ENCODE data around the gene VTI1A. TPM values are rescaled to one million over a fixed set of nuclear protein-coding genes. Genes with fewer than 3 reads are reported as not detected.

Gene VTI1A
- total RNA-seq, 1 donor from 2014 or later: 29.7 TPM

GRCh38 chr10:112671743-112672142, 224.7 kb downstream of the VTI1A start:
- peaks cover 16% of the 10 kb centered on the region for H3K36me3 ChIP-seq
- intact Hi-C loops (cut with DNase I): no loop called here
- TF ChIP-seq CTCF (IDR thresholded peaks at IDR 0.05): no peak
- ATAC-seq (no peak), DNase-seq (no peak)
- H3K4me3 ChIP-seq: no peak overlapping the region
- no peak overlapping the region for H3K27ac ChIP-seq
- no peaks in the 10 kb centered on the region for H3K9me3 ChIP-seq
- no peaks in the 10 kb centered on the region for H3K27me3 ChIP-seq
- no peaks in the 10 kb centered on the region for H3K4me1 ChIP-seq

- Histone ChIP-seq H3K4me1 (no peaks in the 10 kb centered on the region), H3K9me3 (no peaks in the 10 kb centered on the region), H3K27ac (no peak overlapping the region), H3K4me3 (no peak overlapping the region), H3K36me3 (peaks cover 16% of the 10 kb centered on the region), H3K27me3 (no peaks in the 10 kb centered on the region)
- intact Hi-C loops (cut with DNase I): no loop called here
- no peak for TF ChIP-seq CTCF (IDR thresholded peaks at IDR 0.05)
- DNase-seq (no peak), ATAC-seq (no peak)
Observed at GRCh38 chr10:112672706-112673105, 225.7 kb downstream of the VTI1A start.

- no peaks in the 10 kb centered on the region for H3K4me1 ChIP-seq
- DNase-seq: no peak
- ATAC-seq: no peak
- H3K4me3 ChIP-seq: no peak overlapping the region
- TF ChIP-seq CTCF (IDR thresholded peaks at IDR 0.05): no peak
- intact Hi-C loops (cut with DNase I): no loop called here
- H3K36me3 ChIP-seq: peaks cover 4% of the 10 kb centered on the region
- H3K27ac ChIP-seq: no peak overlapping the region
- no peaks in the 10 kb centered on the region for H3K27me3 ChIP-seq
- H3K9me3 ChIP-seq: no peaks in the 10 kb centered on the region
Observed at GRCh38 chr10:112675560-112676083, 228.6 kb downstream of the VTI1A start.

- Histone ChIP-seq H3K4me3 (no peak overlapping the region), H3K4me1 (no peaks in the 10 kb centered on the region), H3K36me3 (no peaks in the 10 kb centered on the region), H3K27ac (no peak overlapping the region), H3K27me3 (no peaks in the 10 kb centered on the region), H3K9me3 (no peaks in the 10 kb centered on the region)
- ATAC-seq (no peak), DNase-seq (no peak)
- TF ChIP-seq CTCF (IDR thresholded peaks at IDR 0.05): no peak
- intact Hi-C loops (cut with DNase I): no loop called here
Observed at GRCh38 chr10:112677689-112678088, 230.7 kb downstream of the VTI1A start.

- no peak for ATAC-seq
- Histone ChIP-seq H3K27ac (no peak overlapping the region), H3K4me1 (no peaks in the 10 kb centered on the region), H3K27me3 (no peaks in the 10 kb centered on the region), H3K4me3 (no peak overlapping the region), H3K36me3 (no peaks in the 10 kb centered on the region), H3K9me3 (no peaks in the 10 kb centered on the region)
- intact Hi-C loops (cut with DNase I): no loop called here
- no peak for DNase-seq
- no peak for TF ChIP-seq CTCF (IDR thresholded peaks at IDR 0.05)
Observed at GRCh38 chr10:112678581-112678980, 231.6 kb downstream of the VTI1A start.

- ATAC-seq (no peak), DNase-seq (no peak)
- no peaks in the 10 kb centered on the region for H3K9me3 ChIP-seq
- no peaks in the 10 kb centered on the region for H3K4me1 ChIP-seq
- no peak overlapping the region for H3K27ac ChIP-seq
- no peaks in the 10 kb centered on the region for H3K27me3 ChIP-seq
- intact Hi-C loops (cut with DNase I): no loop called here
- no peak overlapping the region for H3K4me3 ChIP-seq
- no peaks in the 10 kb centered on the region for H3K36me3 ChIP-seq
- TF ChIP-seq CTCF (IDR thresholded peaks at IDR 0.05): no peak
Observed at GRCh38 chr10:112678987-112679386, 232.0 kb downstream of the VTI1A start.

Measured in upper lobe of right lung (tissue), 1 donor.